Testis (tissue), 2 donors: ENCODE results near the gene NMS.

Source experiments
- CTCF ChIP-seq, 3 experiments: fragments of 450-650 bp in 2 of 3; fragments of 200-600 bp in 1 of 3; sonication (generic) in 1 of 3; IDR thresholded peaks; one replicate each; pipeline ENCODE4 v1.5.1; 2016 to 2019; ENCODE audit warnings: antibody characterized with exemption in 3 of 3, mild to moderate bottlenecking in 2 of 3, moderate library complexity in 1 of 3
- POLR2A ChIP-seq: fragments of 450-650 bp; IDR thresholded peaks from one replicate; pipeline ENCODE4 v1.6.1; 2017; ENCODE audit warnings: antibody characterized with exemption, mild to moderate bottlenecking, moderate library complexity

GRCh38 chr2:100470182-100470581, at the start of gene NMS:
- TF ChIP-seq CTCF (IDR thresholded peaks at IDR 0.05) (no peak), POLR2A (no peak)
